Upper lobe of right lung (tissue), 1 donor: ENCODE data around the gene ESRRB. TPM values are rescaled to one million over a fixed set of nuclear protein-coding genes. Genes with fewer than 3 reads are reported as not detected.

Experiments used
- ATAC-seq: fragments of 200-7000 bp; cut with Tn5 transposase; one replicate; pipeline ENCODE4 v1.9.1; 2020; ENCODE audit warnings: mild to moderate bottlenecking, moderate library complexity
- DNase-seq: peaks from one replicate; pipeline ENCODE4 v3.0.0-alpha.2; 2020
- H3K27ac ChIP-seq: fragments of 200-600 bp; one replicate; pipeline ENCODE4 v1.8.0; 2022
- H3K27me3 ChIP-seq: fragments of 200-600 bp; one replicate; pipeline ENCODE4 v1.8.0; 2022; ENCODE audit warnings: mild to moderate bottlenecking
- H3K36me3 ChIP-seq: fragments of 200-600 bp; one replicate; pipeline ENCODE4 v1.8.0; 2022
- H3K4me1 ChIP-seq: fragments of 200-600 bp; one replicate; pipeline ENCODE4 v1.8.0; 2022
- H3K4me3 ChIP-seq: fragments of 200-600 bp; one replicate; pipeline ENCODE4 v1.8.0; 2022; ENCODE audit warnings: mild to moderate bottlenecking
- H3K9me3 ChIP-seq: fragments of 200-600 bp; one replicate; pipeline ENCODE4 v1.8.0; 2022
- intact Hi-C: fragments of 100-400 bp; cut with DNase I; formaldehyde crosslinking; loops from one replicate; pipeline ENCODE4 v1.11.0; 2022
- total RNA-seq: library from RNA; stranded (reverse); fragmentation: NEBNext Ultra II Directional; extraction: Animal tissue kit (Norgen Biotek cat#: 25700); gene quantifications from one replicate; pipeline ENCODE4 v1.2.1, GENCODE V29; 2021
- TF ChIP-seq, protein P1 (sequence below): fragments of 200-600 bp; IDR thresholded peaks from one replicate; pipeline ENCODE4 v1.8.0; 2022; ENCODE audit warnings: antibody characterized with exemption
- donor health status: DM: no; HTN: yes; CAD: no; lungs with severe emphysema.

The ESRRB gene
- total RNA-seq, 1 donor from 2014 or later, result not detected

DNA sequence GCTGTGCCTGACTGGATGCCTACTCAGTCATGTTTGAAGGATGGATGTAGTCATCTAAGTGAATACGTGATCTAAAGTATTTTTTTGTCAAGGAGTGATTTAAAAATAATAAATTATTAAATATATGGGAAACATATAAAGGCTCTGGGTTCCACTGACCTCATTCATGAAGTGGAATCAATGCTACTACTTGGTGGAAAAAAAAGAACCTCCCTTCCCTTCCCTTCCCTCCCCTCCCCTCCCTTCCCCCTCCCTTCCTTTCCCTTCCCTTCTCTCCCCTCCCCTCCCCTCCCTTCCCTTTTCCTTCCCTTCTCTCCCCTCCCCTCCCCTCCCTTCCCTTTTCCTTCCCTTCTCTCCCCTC is 162.7 kb downstream of the ESRRB start:
- H3K9me3 ChIP-seq, result no peaks in the 10 kb centered on the region
- intact Hi-C loops, result no loop called here
- H3K27me3 ChIP-seq, result peaks cover 7% of the 10 kb centered on the region
- no peak overlapping the region for H3K27ac ChIP-seq
- no peaks in the 10 kb centered on the region for H3K36me3 ChIP-seq
- no peaks in the 10 kb centered on the region for H3K4me1 ChIP-seq
- TF ChIP-seq, protein P1, sequence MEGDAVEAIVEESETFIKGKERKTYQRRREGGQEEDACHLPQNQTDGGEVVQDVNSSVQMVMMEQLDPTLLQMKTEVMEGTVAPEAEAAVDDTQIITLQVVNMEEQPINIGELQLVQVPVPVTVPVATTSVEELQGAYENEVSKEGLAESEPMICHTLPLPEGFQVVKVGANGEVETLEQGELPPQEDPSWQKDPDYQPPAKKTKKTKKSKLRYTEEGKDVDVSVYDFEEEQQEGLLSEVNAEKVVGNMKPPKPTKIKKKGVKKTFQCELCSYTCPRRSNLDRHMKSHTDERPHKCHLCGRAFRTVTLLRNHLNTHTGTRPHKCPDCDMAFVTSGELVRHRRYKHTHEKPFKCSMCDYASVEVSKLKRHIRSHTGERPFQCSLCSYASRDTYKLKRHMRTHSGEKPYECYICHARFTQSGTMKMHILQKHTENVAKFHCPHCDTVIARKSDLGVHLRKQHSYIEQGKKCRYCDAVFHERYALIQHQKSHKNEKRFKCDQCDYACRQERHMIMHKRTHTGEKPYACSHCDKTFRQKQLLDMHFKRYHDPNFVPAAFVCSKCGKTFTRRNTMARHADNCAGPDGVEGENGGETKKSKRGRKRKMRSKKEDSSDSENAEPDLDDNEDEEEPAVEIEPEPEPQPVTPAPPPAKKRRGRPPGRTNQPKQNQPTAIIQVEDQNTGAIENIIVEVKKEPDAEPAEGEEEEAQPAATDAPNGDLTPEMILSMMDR, result no peak
- no peak for DNase-seq
- no peak for ATAC-seq
- no peak overlapping the region for H3K4me3 ChIP-seq

DNA sequence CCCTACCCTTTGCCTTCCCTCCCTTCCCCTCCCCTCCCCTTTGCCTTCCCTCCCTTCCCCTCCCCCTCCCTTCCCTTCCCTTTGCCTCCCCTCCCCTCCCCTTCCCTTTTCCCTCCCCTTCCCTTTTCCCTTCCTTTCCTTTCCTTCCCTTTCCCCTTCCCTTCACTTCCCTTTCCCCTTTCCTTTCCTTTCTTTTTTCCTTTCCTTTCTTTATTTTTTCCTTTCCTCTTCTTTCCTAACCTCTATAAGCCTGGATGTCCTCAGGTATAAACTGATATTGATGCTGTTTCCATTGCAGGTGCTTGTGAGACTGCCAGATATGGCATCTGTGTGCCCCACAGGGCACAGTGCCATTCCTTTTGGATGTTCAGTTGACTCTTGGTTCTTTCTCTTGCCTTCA is 163.2 kb downstream of the ESRRB start:
- no peak overlapping the region for H3K27ac ChIP-seq
- ATAC-seq (no peak), DNase-seq (no peak)
- no peaks in the 10 kb centered on the region for H3K9me3 ChIP-seq
- H3K27me3 ChIP-seq, result peaks cover 12% of the 10 kb centered on the region
- H3K4me1 ChIP-seq, result no peaks in the 10 kb centered on the region
- intact Hi-C loops, result no loop called here
- TF ChIP-seq, protein P1, result no peak
- no peaks in the 10 kb centered on the region for H3K36me3 ChIP-seq
- no peak overlapping the region for H3K4me3 ChIP-seq

DNA sequence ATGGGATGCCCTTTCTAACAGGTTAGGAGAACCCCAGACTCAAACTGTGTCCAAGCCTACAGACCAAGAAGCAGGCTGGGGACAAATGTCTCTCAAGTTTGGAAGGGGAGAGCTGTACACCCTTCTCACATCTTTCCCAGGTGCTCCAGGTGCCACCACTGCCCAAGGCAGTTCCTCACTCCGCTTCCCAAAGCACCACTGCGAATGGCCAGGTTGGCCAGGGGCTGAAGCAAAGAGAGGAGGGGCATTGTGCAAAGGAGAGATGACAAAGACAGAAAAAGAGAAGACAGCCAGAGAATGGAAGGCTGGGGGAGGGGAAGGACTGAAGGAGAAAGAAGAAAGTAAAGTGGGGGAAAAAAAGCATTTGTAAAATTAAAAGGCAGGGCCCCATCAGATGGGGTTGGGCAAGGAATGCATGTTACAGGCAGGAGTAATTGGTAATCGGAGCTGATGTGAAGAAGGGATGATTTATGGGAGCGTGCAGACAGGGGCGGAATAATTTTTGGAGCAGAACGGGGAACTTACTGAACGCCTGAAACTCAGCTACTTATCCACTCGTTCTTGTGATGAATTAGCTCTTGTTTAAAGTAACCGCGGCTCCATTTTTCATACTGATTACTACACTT is 165.8 kb downstream of the ESRRB start:
- Histone ChIP-seq H3K27me3 (peaks cover 12% of the 10 kb centered on the region), H3K4me3 (no peak overlapping the region), H3K36me3 (no peaks in the 10 kb centered on the region), H3K9me3 (no peaks in the 10 kb centered on the region), H3K27ac (no peak overlapping the region), H3K4me1 (no peaks in the 10 kb centered on the region)
- ATAC-seq (no peak), DNase-seq (no peak)
- TF ChIP-seq, protein P1, result no peak
- intact Hi-C loops, result no loop called here

DNA sequence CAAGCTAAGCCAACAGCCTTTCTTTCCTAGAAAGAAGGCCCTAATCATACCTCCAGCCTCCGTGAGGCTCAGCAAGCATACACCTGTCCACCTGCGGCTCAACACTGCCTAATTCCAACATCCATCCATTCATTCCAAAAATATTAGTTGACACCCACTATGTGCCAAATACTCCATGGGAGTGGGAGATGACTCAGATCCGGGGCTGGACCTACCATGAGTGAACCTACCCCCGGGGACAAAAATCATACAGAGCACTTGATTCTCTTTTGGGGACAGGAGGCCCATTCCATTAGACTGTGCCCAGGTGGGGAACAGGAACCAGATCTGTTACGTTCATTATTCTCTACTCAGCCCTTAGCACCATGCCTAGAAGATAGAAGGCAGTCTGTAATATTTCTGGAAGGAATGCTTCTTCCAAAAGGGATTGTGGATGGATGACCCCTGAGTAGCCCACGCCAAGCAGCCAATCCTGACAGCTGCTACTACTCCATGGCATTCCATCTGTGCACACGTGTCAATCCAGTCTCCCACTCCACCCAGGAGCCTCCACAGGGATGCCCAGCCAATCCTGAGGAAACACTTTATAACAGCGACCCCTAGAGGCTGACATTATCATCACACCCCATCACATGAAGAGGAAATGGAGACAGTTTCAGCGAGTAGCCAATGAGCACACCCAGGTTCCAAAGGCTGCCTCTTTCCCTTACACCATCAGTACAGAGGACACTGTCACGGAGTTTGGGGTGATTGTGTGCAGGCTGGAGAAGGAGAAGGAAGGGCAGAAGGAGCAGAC is 170.7 kb downstream of the ESRRB start:
- Histone ChIP-seq H3K36me3 (no peaks in the 10 kb centered on the region), H3K4me3 (no peak overlapping the region), H3K9me3 (no peaks in the 10 kb centered on the region), H3K27ac (no peak overlapping the region), H3K4me1 (no peaks in the 10 kb centered on the region), H3K27me3 (peaks cover 12% of the 10 kb centered on the region)
- ATAC-seq (peak; percentile 19), DNase-seq (no peak)
- intact Hi-C loops, result no loop called here
- TF ChIP-seq, protein P1, result peak; percentile 29

DNA sequence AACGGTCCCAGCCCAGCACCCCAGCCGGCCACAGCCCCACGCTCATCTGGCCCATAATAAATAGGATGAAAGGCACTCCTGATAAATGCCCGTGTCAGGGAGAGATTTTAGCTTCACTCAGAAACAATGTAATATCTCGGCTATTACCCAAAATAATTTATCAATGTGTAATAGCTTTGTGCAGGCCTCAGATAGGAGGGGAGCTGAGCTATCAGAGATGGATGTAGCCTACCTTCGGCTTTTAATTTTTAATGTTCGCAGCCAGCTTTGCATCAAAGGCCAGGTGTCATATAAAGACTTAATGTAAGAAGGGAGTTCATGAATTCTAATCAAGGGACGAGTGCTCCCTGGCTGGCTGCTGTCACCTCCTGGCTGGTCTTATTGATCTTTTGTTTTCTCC is 171.9 kb downstream of the ESRRB start:
- Histone ChIP-seq H3K9me3 (no peaks in the 10 kb centered on the region), H3K4me3 (no peak overlapping the region), H3K4me1 (no peaks in the 10 kb centered on the region), H3K27me3 (peaks cover 8% of the 10 kb centered on the region), H3K27ac (no peak overlapping the region), H3K36me3 (no peaks in the 10 kb centered on the region)
- intact Hi-C loops, result no loop called here
- ATAC-seq (no peak), DNase-seq (no peak)
- TF ChIP-seq, protein P1, result no peak
